B cell (primary cell): ENCODE measurements around the gene RSL1D1. TPM values are rescaled to one million over a fixed set of nuclear protein-coding genes. Genes with fewer than 3 reads are reported as not detected.

Experiments
- ATAC-seq: fragments of 200-7000 bp; cut with Tn5 transposase; one replicate; pipeline ENCODE4 v1.10.0; 2021; ENCODE audit warnings: low read depth, mild to moderate bottlenecking, moderate number of reproducible peaks, moderate library complexity
- CTCF ChIA-PET: fragments of 350-600 bp; sonication (Branson Sonifier 250); formaldehyde crosslinking; loops from one replicate; lab custom pipeline; 2021; ENCODE audit warnings: antibody characterized with exemption, inconsistent platforms; lab: Charles Lee
- POLR2A ChIA-PET: fragments of 350-600 bp; sonication (Branson Sonifier 250); formaldehyde crosslinking; loops from one replicate; lab custom pipeline; 2021; ENCODE audit warnings: antibody characterized with exemption; lab: Charles Lee
- DNase-seq: peaks from one replicate; pipeline ENCODE4 v3.0.0; 2013
- H2AFZ ChIP-seq: 2 replicates; pipeline ENCODE4 v1.6.1; 2012; ENCODE audit warnings: mild to moderate bottlenecking, low read depth, low read length; ENCODE audit not compliant: insufficient read depth, poor library complexity, severe bottlenecking
- H3K27ac ChIP-seq, 2 donors: 1 replicate in 1 of 2; 2 replicates in 1 of 2; pipeline ENCODE4 v1.5.1; 2012 to 2013; ENCODE audit warnings: low read length in 2 of 2, mild to moderate bottlenecking in 2 of 2, moderate library complexity in 1 of 2
- H3K27me3 ChIP-seq, 4 experiments: fragments of 200-600 bp in 1 of 4; sonication (generic) in 1 of 4; replicated peaks in 1 of 4; 1 replicate in 2 of 4; 2 replicates in 2 of 4; pipeline versions ENCODE4 v1.6.1 to v1.7.0; 2013 to 2016; ENCODE audit warnings: low read length in 3 of 4, mild to moderate bottlenecking in 2 of 4, mixed read lengths in 1 of 4, moderate library complexity in 1 of 4; ENCODE audit not compliant: insufficient read depth in 4 of 4, control insufficient read depth in 3 of 4; ENCODE audit errors: control extremely low read depth in 1 of 4
- H3K36me3 ChIP-seq, 2 experiments: replicated peaks in 1 of 2; 1 replicate in 1 of 2; 2 replicates in 1 of 2; pipeline versions ENCODE4 v1.6.1 to v1.7.1; 2013; ENCODE audit warnings: low read length in 1 of 2; ENCODE audit not compliant: insufficient read depth in 2 of 2, control insufficient read depth in 1 of 2; ENCODE audit errors: control extremely low read depth in 1 of 2, extremely low read depth in 1 of 2
- H3K4me1 ChIP-seq, 2 donors: fragments of 200-600 bp in 1 of 2; sonication (generic) in 1 of 2; 1 replicate in 1 of 2; 2 replicates in 1 of 2; pipeline versions ENCODE4 v1.5.1 to v1.6.1; 2013 to 2017; ENCODE audit warnings: low read length in 2 of 2; ENCODE audit not compliant: control insufficient read depth in 2 of 2, insufficient read depth in 2 of 2
- H3K4me2 ChIP-seq: replicated peaks from 2 replicates; pipeline ENCODE3; 2012; ENCODE audit warnings: mild to moderate bottlenecking, low read depth, low read length; ENCODE audit not compliant: poor library complexity, severe bottlenecking
- H3K4me3 ChIP-seq, 5 experiments: fragments of 200-600 bp in 1 of 5; sonication (generic) in 1 of 5; 1 replicate in 3 of 5; 2 replicates in 2 of 5; pipeline versions ENCODE4 v1.5.1 to v1.7.0; 2011 to 2016; ENCODE audit warnings: low read length in 4 of 5, mild to moderate bottlenecking in 4 of 5, low read depth in 2 of 5, control low read depth in 1 of 5, moderate library complexity in 1 of 5; ENCODE audit not compliant: insufficient read depth in 1 of 5; ENCODE audit errors: control extremely low read depth in 1 of 5, extremely low read depth in 1 of 5
- H3K79me2 ChIP-seq: fragments of 200-600 bp; sonication (generic); one replicate; pipeline ENCODE4 v1.6.0; 2016; ENCODE audit warnings: low read length; ENCODE audit not compliant: control insufficient read depth, insufficient read depth
- H3K9ac ChIP-seq: fragments of 200-600 bp; sonication (generic); 2 replicates; pipeline ENCODE4 v1.6.1; 2017; ENCODE audit warnings: mild to moderate bottlenecking, low read length, moderate library complexity
- H3K9me3 ChIP-seq, 3 donors: one replicate each; pipeline versions ENCODE4 v1.6.1 to v1.7.1; 2013; ENCODE audit warnings: low read length in 2 of 3; ENCODE audit not compliant: control insufficient read depth in 2 of 3, insufficient read depth in 1 of 3; ENCODE audit errors: control extremely low read depth in 1 of 3
- H4K20me1 ChIP-seq: 2 replicates; pipeline ENCODE4 v1.6.0; 2012; ENCODE audit warnings: mild to moderate bottlenecking, low read length; ENCODE audit not compliant: insufficient read depth, control insufficient read depth, poor library complexity, severe bottlenecking
- H3K27ac Mint-ChIP-seq: one replicate; pipeline ENCODE4 v1.8.0; 2021; ENCODE audit warnings: mixed read lengths
- H3K27me3 Mint-ChIP-seq: one replicate; pipeline ENCODE4 v1.8.0; 2021; ENCODE audit warnings: mixed read lengths
- H3K4me1 Mint-ChIP-seq: one replicate; pipeline ENCODE4 v1.8.0; 2021; ENCODE audit warnings: mixed read lengths
- H3K4me3 Mint-ChIP-seq: one replicate; pipeline ENCODE4 v1.8.0; 2021; ENCODE audit warnings: mixed read lengths
- H3K9me3 Mint-ChIP-seq: one replicate; pipeline ENCODE4 v1.8.0; 2022; ENCODE audit warnings: mixed read lengths; ENCODE audit not compliant: insufficient read depth
- CTCF ChIP-seq: fragments of 200-600 bp; IDR thresholded peaks from one replicate; pipeline ENCODE4 v1.8.0; 2022; ENCODE audit warnings: antibody characterized with exemption, mild to moderate bottlenecking
- EZH2 ChIP-seq: IDR thresholded peaks from 2 replicates; pipeline ENCODE4 v1.6.1; 2012; ENCODE audit warnings: borderline replicate concordance, low read depth, mild to moderate bottlenecking, moderate library complexity, low read length; ENCODE audit not compliant: insufficient read depth, poor library complexity, severe bottlenecking
- WGBS: methylation state at CpG from one replicate; pipeline ENCODE4 v1.1.5; 2013; ENCODE audit warnings: missing lambda C conversion rate; ENCODE audit not compliant: insufficient coverage; 5-methylcytosine and 5-hydroxymethylcytosine counted together
- intact Hi-C: fragments of 100-400 bp; cut with micrococcal nuclease; formaldehyde crosslinking; loops from one replicate; pipeline ENCODE4 v1.10.0; 2022
- polyA plus RNA-seq: library from polyadenylated mRNA; depleted of rRNA; stranded (reverse); fragments of >200 nt; gene quantifications from 2 replicates; pipeline ENCODE4 v1.2.3, GENCODE V29; 2012
- total RNA-seq, 2 donors: library from RNA; stranded (reverse); fragments of 120-200 nt in 1 of 2; gene quantifications; 1 replicate in 1 of 2; 2 replicates in 1 of 2; pipeline versions ENCODE4 v1.2.3 to v1.2.4, GENCODE V29; 2013 to 2022

Gene RSL1D1
- total and polyA plus RNA-seq, 2 donors (not counting 1 experiment from before 2014, with no cell fraction given), result 21.1 to 167 TPM

GRCh38 chr16:11869353-11870228, 18.2 kb upstream of the RSL1D1 start:
- H3K4me3 Mint-ChIP-seq, result no peak overlapping the region
- Histone ChIP-seq H3K9me3 (no peaks in the 10 kb centered on the region), H3K27ac (no peak overlapping the region), H3K79me2 (peaks cover 10% of the 10 kb centered on the region), H3K4me1 (no peaks in the 10 kb centered on the region), H2AFZ (no peak overlapping the region), H3K9ac (no peak overlapping the region), H4K20me1 (peaks cover 2% of the 10 kb centered on the region), H3K36me3 (peaks cover 0 to 31% of the 10 kb centered on the region in 2 experiments), H3K4me3 (no peak overlapping the region), H3K4me2 (no peak overlapping the region), H3K27me3 (no peaks in the 10 kb centered on the region)
- POLR2A ChIA-PET, result interaction anchor here (0.5 kb wide), 1 partner anchor 42 kb away, joined by 11 read pairs; no protein-coding TSS in a partner anchor
- no peak overlapping the region for H3K27ac Mint-ChIP-seq
- ATAC-seq, result no peak
- intact Hi-C loops, result no loop called here
- CTCF ChIA-PET, result interaction anchor here (0.5 to 0.6 kb wide), 2 partner anchors 154 to 178 kb away, joined by 4 read pairs; no protein-coding TSS in a partner anchor
- no peaks in the 10 kb centered on the region for H3K9me3 Mint-ChIP-seq
- peaks cover 14% of the 10 kb centered on the region for H3K4me1 Mint-ChIP-seq
- 100% methylated on average over 2 of the region's 8 CpGs for WGBS
- DNase-seq, result no peak
- TF ChIP-seq CTCF (no peak), EZH2 (no peak)
- H3K27me3 Mint-ChIP-seq, result no peaks in the 10 kb centered on the region

GRCh38 chr16:11868412-11868980, 17.2 kb upstream of the RSL1D1 start:
- H3K27ac ChIP-seq, result no peak overlapping the region

More at GRCh38 chr16:11868412-11868980, 17.2 kb upstream of the RSL1D1 start:
- Histone ChIP-seq H4K20me1 (peaks cover 10% of the 10 kb centered on the region), H3K4me1 (no peaks in the 10 kb centered on the region), H3K4me3 (no peak overlapping the region), H3K27me3 (no peaks in the 10 kb centered on the region), H3K4me2 (no peak overlapping the region), H2AFZ (no peak overlapping the region), H3K9me3 (no peaks in the 10 kb centered on the region), H3K36me3 (peaks cover 0 to 23% of the 10 kb centered on the region in 2 experiments), H3K9ac (no peak overlapping the region), H3K79me2 (peaks cover 13% of the 10 kb centered on the region)
- DNase-seq (no peak), ATAC-seq (no peak)
- POLR2A ChIA-PET, result no interaction called here
- no peaks in the 10 kb centered on the region for H3K9me3 Mint-ChIP-seq
- no peak overlapping the region for H3K27ac Mint-ChIP-seq
- peaks cover 16% of the 10 kb centered on the region for H3K4me1 Mint-ChIP-seq
- intact Hi-C loops, result no loop called here
- no CpG with 5 or more reads among the region's 2 CpGs for WGBS
- CTCF ChIA-PET, result interaction anchor here (0.7 to 1.3 kb wide), 2 partner anchors 16 to 199 kb away, joined by 3 read pairs; no protein-coding TSS in a partner anchor
- H3K27me3 Mint-ChIP-seq, result no peaks in the 10 kb centered on the region
- TF ChIP-seq CTCF (no peak), EZH2 (no peak)
- no peak overlapping the region for H3K4me3 Mint-ChIP-seq
